AG04449 (cell line): ENCODE data around the gene ERCC1.
A peak's percentile ranks its signal among the peaks of the same experiment; 100 is the strongest.

Experiments used
- CTCF ChIA-PET: fragments of 350-600 bp; formaldehyde crosslinking; extraction: SDS; loops from one replicate; lab custom pipeline; 2021; ENCODE audit warnings: antibody characterized with exemption; lab: Yijun Ruan, JAX
- POLR2A ChIA-PET: fragments of 400-600, 350-600 bp; formaldehyde crosslinking; extraction: SDS; loops from one replicate; lab custom pipeline; 2020; ENCODE audit warnings: antibody characterized with exemption, inconsistent platforms; lab: Yijun Ruan, JAX
- DNase-seq: peaks from one replicate; pipeline ENCODE4 v3.0.0-alpha.2; 2010; ENCODE audit warnings: low read depth, low spot score
- H3K4me3 ChIP-seq: 2 replicates; pipeline ENCODE4 v1.5.1; 2011; ENCODE audit warnings: low read depth, mild to moderate bottlenecking, control low read depth, low read length
- CTCF ChIP-seq: IDR thresholded peaks from one replicate; pipeline ENCODE4 v1.5.1; 2011; ENCODE audit warnings: mild to moderate bottlenecking, moderate library complexity, low read length, control low read depth, inconsistent platforms; ENCODE audit not compliant: insufficient read depth; ENCODE audit errors: missing control alignments

The ERCC1 gene

DNA sequence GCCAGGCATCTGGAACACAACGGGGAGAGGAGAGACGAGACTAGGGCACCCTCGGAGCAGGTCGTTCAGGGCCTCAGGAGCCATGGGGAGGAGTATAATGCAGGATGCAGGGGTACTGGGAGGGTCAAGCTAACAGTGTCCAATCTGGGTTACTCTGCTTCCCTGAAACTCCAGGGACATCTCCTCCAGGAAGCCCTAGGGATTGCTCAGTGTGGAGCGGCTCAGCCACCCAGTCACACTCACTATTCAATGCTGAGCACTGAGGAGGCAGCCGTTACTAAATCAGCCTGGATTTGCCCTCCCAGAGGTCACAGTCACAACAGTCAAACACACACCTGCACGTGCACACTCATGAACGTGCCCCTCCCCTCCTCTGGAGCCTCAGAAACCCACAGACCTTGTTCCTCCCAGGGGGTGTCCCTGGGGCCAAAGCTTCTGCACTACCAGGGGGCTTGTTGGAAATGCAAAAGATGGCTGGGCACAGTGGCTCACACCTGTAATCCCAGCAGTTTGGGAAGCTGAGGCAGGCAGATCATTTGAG is 37.2 kb upstream of the ERCC1 start:
- no peak overlapping the region for H3K4me3 ChIP-seq
- no peak for TF ChIP-seq CTCF
- POLR2A ChIA-PET: no interaction called here
- no peak for DNase-seq
- CTCF ChIA-PET: interaction anchor here (0.9 to 5.0 kb wide), 3 partner anchors 21 to 33 kb away, joined by 3 to 37 read pairs (median 19); no protein-coding TSS in a partner anchor

DNA sequence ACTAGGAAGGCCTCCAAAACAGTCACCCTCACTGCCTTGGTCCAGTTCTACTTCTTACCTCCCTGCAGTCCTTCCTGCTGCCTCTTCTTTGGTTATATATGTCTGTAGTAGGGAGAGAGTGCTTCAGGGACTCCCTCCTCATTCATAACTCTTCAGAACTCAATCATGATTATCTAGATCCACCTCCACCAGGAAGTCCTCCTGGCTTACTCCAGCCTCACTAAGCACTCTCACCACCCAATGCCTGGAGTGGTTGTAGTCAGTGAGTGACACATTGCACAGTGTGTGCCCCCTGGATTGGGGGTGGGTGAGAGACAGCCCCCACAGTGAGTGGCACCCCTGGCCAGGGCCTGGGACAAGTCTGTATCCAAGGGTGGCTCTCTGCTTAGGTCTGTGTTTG is 34.1 kb upstream of the ERCC1 start:
- CTCF ChIA-PET: interaction anchor here (0.6 to 5.8 kb wide), 2 partner anchors 12 to 33 kb away, joined by 3 to 29 read pairs; no protein-coding TSS in a partner anchor
- no peak for TF ChIP-seq CTCF
- H3K4me3 ChIP-seq: no peak overlapping the region
- DNase-seq: no peak
- POLR2A ChIA-PET: no interaction called here

GRCh38 chr19:45456500-45456815 is 32.7 kb upstream of the ERCC1 start:
- POLR2A ChIA-PET: interaction anchor here (3.7 kb wide), 1 partner anchor 12 kb away, joined by 37 read pairs; the partner anchor contains the start of gene FOSB
- CTCF ChIA-PET: interaction anchor here (0.9 to 5.8 kb wide), 8 partner anchors 11 to 54 kb away, joined by 3 to 29 read pairs (median 6); partner anchors contain the start of gene FOSB
- no peak for TF ChIP-seq CTCF
- DNase-seq: no peak
- no peak overlapping the region; the same call in none of the 2 replicates for H3K4me3 ChIP-seq

- TF ChIP-seq CTCF: no peak
- peak overlapping the region; percentile 42 for H3K4me3 ChIP-seq
- CTCF ChIA-PET: interaction anchor here (0.9 to 5.8 kb wide), 9 partner anchors 10 to 53 kb away, joined by 3 to 29 read pairs (median 7); partner anchors contain the start of gene FOSB
- DNase-seq: peak; percentile 98
- POLR2A ChIA-PET: interaction anchor here (0.6 to 3.7 kb wide), 6 partner anchors 9 to 22 kb away, joined by 3 to 37 read pairs (median 4); partner anchors contain the start of gene FOSB
These were observed 32.2 kb upstream of the ERCC1 start for GRCh38 chr19:45455707-45456499.

GRCh38 chr19:45451850-45452387 is 28.2 kb upstream of the ERCC1 start:
- ChIA-PET POLR2A (interaction anchor here (0.6 kb wide), 1 partner anchor 17 kb away, joined by 3 read pairs; no protein-coding TSS in a partner anchor), CTCF (interaction anchor here (1.1 to 3.9 kb wide), 3 partner anchors 12 to 48 kb away, joined by 3 to 34 read pairs (median 20); no protein-coding TSS in a partner anchor)
- no peak for TF ChIP-seq CTCF
- DNase-seq: no peak
- no peak overlapping the region; the same call in 1 of the 2 replicates for H3K4me3 ChIP-seq
